ENCODE measurements around the gene SHCBP1L. TPM values are rescaled to one million over a fixed set of nuclear protein-coding genes. Genes with fewer than 3 reads are reported as not detected.

SHCBP1L gene
- total and polyA plus RNA-seq, 2 donors (not counting 1 experiment from before 2014, with no cell fraction given), result not detected

DNA sequence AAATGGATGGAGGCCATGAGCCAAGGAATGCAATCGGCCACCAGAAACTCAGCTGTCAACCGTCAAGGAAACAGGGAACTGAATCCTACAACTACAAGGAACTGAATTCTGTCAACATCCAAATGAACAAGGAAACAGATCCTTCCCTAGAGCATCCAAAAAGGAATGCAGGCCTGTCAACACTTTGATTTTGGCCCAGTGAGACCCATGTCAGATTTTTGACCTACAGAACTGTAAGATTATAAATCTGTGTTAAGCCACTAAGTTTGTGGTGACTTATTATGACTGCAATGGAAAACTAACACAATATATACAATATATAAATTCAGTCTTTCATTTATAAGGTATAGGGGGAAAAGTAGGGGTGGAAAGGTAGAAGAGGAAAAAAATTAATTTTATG lies 55.3 kb downstream of the SHCBP1L start:
- Mint-ChIP-seq H3K27ac (no peak overlapping the region), H3K27me3 (no peaks in the 10 kb centered on the region), H3K9me3 (ENCODE audit: insufficient read depth) (no peaks in the 10 kb centered on the region), H3K4me3 (no peak overlapping the region), H3K4me1 (no peaks in the 10 kb centered on the region)
- Histone ChIP-seq H3K9ac (ENCODE audit: low read length) (no peak overlapping the region), H3K79me2 (ENCODE audit: control insufficient read depth, insufficient read depth, low read length) (no peaks in the 10 kb centered on the region), H3K36me3 (replicated peaks in 1 of 2; ENCODE audit: control extremely low read depth in 1 of 2, control insufficient read depth in 1 of 2, extremely low read depth in 1 of 2, insufficient read depth in 2 of 2, low read length in 1 of 2) (no peaks in the 10 kb centered on the region), H3K27me3 (replicated peaks in 1 of 4; ENCODE audit: control extremely low read depth in 1 of 4, control insufficient read depth in 3 of 4, insufficient read depth in 4 of 4, low read length in 3 of 4) (no peaks in the 10 kb centered on the region), H4K20me1 (ENCODE audit: control insufficient read depth, insufficient read depth, low read length, poor library complexity, severe bottlenecking) (no peaks in the 10 kb centered on the region), H3K9me3 (ENCODE audit: control extremely low read depth in 1 of 3, control insufficient read depth in 2 of 3, insufficient read depth in 1 of 3, low read length in 2 of 3) (peaks cover 0 to 1% (median 0%) of the 10 kb centered on the region in 3 donors), H3K4me1 (ENCODE audit: control insufficient read depth in 2 of 2, insufficient read depth in 2 of 2, low read length in 2 of 2) (no peaks in the 10 kb centered on the region), H3K27ac (ENCODE audit: low read length in 2 of 2) (no peak overlapping the region), H2AFZ (ENCODE audit: insufficient read depth, low read depth, low read length, poor library complexity, severe bottlenecking) (no peak overlapping the region), H3K4me2 (replicated peaks; ENCODE audit: low read depth, low read length, poor library complexity, severe bottlenecking) (no peak overlapping the region), H3K4me3 (ENCODE audit: control extremely low read depth in 1 of 5, extremely low read depth in 1 of 5, insufficient read depth in 1 of 5, low read depth in 2 of 5, low read length in 4 of 5) (no peak overlapping the region)
- ATAC-seq (ENCODE audit: low read depth), result no peak
- intact Hi-C loops (cut with micrococcal nuclease), result no loop called here
- TF ChIP-seq CTCF (IDR thresholded peaks at IDR 0.05), result no peak
- no peak for TF ChIP-seq EZH2 (IDR thresholded peaks at IDR 0.05; ENCODE audit: borderline replicate concordance, insufficient read depth, low read depth, low read length, poor library complexity, severe bottlenecking)
- DNase-seq, result no peak
- ChIA-PET POLR2A (no interaction called here), CTCF (no interaction called here)
- WGBS (ENCODE audit: insufficient coverage), result 90% methylated on average over 2 of the region's 2 CpGs

DNA sequence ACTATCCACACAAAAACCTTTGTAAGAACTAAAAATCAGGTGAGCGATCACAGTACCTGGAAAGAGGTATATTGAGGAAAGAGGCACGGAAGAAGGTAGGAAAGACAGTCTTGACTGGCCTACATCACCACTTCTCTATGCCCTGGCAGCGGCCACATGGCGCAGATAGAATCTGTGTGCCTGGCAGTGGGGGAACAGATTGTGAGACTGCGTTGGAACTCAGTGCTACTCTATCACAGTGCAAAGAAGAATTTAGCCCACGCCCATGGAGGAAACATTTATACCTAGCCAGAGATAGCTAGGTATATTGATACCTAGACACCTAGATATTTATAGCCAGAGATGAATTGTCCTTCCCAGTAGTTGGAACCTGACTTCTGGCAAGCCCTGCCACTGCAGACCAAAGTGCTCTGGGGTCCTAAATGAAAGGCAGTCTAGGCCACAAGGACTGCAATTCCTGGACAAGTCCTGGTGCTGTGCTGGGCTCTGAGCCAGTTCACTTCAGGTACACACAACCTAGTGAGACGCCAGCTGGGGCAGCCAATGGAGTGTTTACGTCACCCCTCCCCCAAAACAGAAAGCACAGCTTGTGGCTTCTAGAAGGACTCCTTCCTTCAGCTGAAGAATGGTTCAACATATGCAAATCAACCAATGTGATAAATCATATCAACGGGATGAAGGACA lies 61.9 kb downstream of the SHCBP1L start:
- 93% methylated on average over 6 of the region's 9 CpGs for WGBS (ENCODE audit: insufficient coverage)
- intact Hi-C loops (cut with micrococcal nuclease), result no loop called here
- Histone ChIP-seq H3K4me3 (ENCODE audit: control extremely low read depth in 1 of 5, extremely low read depth in 1 of 5, insufficient read depth in 1 of 5, low read depth in 2 of 5, low read length in 4 of 5) (no peak overlapping the region), H3K79me2 (ENCODE audit: control insufficient read depth, insufficient read depth, low read length) (no peaks in the 10 kb centered on the region), H3K9me3 (ENCODE audit: control extremely low read depth in 1 of 3, control insufficient read depth in 2 of 3, insufficient read depth in 1 of 3, low read length in 2 of 3) (no peaks in the 10 kb centered on the region), H3K4me2 (replicated peaks; ENCODE audit: low read depth, low read length, poor library complexity, severe bottlenecking) (no peak overlapping the region), H3K27me3 (replicated peaks in 1 of 4; ENCODE audit: control extremely low read depth in 1 of 4, control insufficient read depth in 3 of 4, insufficient read depth in 4 of 4, low read length in 3 of 4) (no peaks in the 10 kb centered on the region), H3K27ac (ENCODE audit: low read length in 2 of 2) (no peak overlapping the region), H3K36me3 (replicated peaks in 1 of 2; ENCODE audit: control extremely low read depth in 1 of 2, control insufficient read depth in 1 of 2, extremely low read depth in 1 of 2, insufficient read depth in 2 of 2, low read length in 1 of 2) (peaks cover 6 to 28% of the 10 kb centered on the region in 2 experiments), H2AFZ (ENCODE audit: insufficient read depth, low read depth, low read length, poor library complexity, severe bottlenecking) (no peak overlapping the region), H3K4me1 (ENCODE audit: control insufficient read depth in 2 of 2, insufficient read depth in 2 of 2, low read length in 2 of 2) (no peaks in the 10 kb centered on the region), H4K20me1 (ENCODE audit: control insufficient read depth, insufficient read depth, low read length, poor library complexity, severe bottlenecking) (peaks cover 5% of the 10 kb centered on the region), H3K9ac (ENCODE audit: low read length) (no peak overlapping the region)
- ChIA-PET POLR2A (interaction anchor here (0.6 to 0.7 kb wide), 2 partner anchors 18 to 248 kb away, joined by 3 read pairs; no protein-coding TSS in a partner anchor), CTCF (no interaction called here)
- no peak overlapping the region for H3K4me3 Mint-ChIP-seq
- ATAC-seq (ENCODE audit: low read depth), result no peak
- peaks cover 2% of the 10 kb centered on the region for H3K9me3 Mint-ChIP-seq (ENCODE audit: insufficient read depth)
- DNase-seq, result no peak
- H3K27ac Mint-ChIP-seq, result no peak overlapping the region
- H3K4me1 Mint-ChIP-seq, result peaks cover 3% of the 10 kb centered on the region
- no peak for TF ChIP-seq EZH2 (IDR thresholded peaks at IDR 0.05; ENCODE audit: borderline replicate concordance, insufficient read depth, low read depth, low read length, poor library complexity, severe bottlenecking)
- no peak for TF ChIP-seq CTCF (IDR thresholded peaks at IDR 0.05)
- no peaks in the 10 kb centered on the region for H3K27me3 Mint-ChIP-seq

Measured in B cell (primary cell).